HG03432 (cell line): ENCODE data around the gene HSPG2.
A peak's percentile ranks its signal among the peaks of the same experiment; 100 is the strongest.
"Not testable (repeated sequence)": the region's sequence is repeated elsewhere in the genome, so short reads cannot be mapped to it uniquely, and the experiment has no call there.

Experiments
- ATAC-seq: cut with Tn5 transposase; IDR thresholded peaks from one replicate; pipeline ENCODE4 v1.9.1; 2021; ENCODE audit warnings: mild to moderate bottlenecking, moderate library complexity; ENCODE audit not compliant: unreplicated experiment

HSPG2 gene

DNA sequence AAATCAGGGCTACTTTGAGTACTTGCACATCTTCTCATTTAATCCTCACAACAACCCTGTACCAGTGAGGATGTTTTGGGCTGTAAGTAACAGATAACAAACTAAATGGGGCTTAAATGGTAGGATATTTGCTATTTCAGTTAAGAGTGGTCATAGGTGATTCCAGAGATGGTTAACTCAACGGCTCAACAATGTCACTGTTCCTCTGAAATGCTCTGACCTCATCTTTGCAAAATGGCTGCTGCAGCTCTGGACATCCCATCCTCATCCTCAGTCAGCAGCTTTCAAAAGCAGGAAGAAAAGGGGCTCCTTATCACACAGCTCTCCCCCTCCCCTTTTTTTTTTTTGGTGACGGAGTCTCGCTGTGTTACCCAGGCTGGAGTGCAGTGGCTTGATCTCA lies 123.6 kb downstream of the HSPG2 start:
- no peak for ATAC-seq

GRCh38 chr1:21811875-21812305 lies 125.2 kb downstream of the HSPG2 start, which contains the start of gene LDLRAD2:
Gene LDLRAD2, plus strand, starts transcription at chr1:21812265. Its CDS starts 187 bp downstream, at chr1:21812452.
- ATAC-seq: no peak

GRCh38 chr1:21804536-21804935 lies 132.6 kb downstream of the HSPG2 start:
- ATAC-seq: no peak

GRCh38 chr1:21801100-21801499 lies 136.0 kb downstream of the HSPG2 start:
- no peak for ATAC-seq

GRCh38 chr1:21799730-21800129 lies 137.4 kb downstream of the HSPG2 start:
- ATAC-seq: no peak

GRCh38 chr1:21795075-21795474 lies 142.0 kb downstream of the HSPG2 start:
- ATAC-seq: no peak

DNA sequence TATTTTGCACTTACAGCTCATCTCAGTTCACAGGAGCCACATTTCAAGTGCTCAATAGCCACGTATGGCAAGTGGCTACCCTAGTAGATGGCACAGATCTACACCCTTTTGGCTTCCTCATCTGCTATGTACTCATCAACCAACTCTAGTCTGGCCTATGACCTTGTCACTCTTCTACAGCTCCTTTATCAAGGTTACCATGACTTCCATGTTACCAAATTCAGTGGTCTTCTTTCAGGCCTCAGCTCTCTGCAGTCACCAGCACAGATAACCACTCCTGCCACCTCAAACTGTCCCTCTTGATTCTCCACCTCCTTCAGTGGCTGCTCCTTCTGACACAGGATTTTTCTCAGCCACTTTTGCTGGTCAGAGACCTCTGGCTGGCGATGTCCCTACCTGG lies 142.5 kb downstream of the HSPG2 start:
- no peak for ATAC-seq

DNA sequence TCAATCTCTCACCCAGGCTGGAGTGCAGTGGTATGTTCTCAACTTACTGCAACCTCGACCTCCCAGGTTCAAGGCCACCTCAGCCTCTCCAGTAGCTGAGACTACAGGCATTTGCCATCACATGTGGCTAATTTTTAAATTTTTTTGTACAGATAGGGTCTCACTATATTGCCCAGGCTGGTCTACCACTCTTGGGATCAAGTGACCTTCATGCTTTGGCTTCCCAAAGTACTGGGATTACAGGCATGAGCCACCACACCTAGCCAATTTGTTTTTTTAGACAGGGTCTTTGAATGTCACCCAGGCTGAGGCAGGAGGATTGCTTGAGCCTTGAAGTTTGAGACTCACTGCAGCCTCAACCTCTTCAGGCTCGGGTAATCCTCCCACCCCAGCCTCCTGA lies 144.0 kb downstream of the HSPG2 start:
- no peak for ATAC-seq

- ATAC-seq: no peak
These were observed 150.5 kb downstream of the HSPG2 start for GRCh38 chr1:21786640-21787039.

GRCh38 chr1:21785764-21786163 lies 151.3 kb downstream of the HSPG2 start:
- not testable (repeated sequence) for ATAC-seq

DNA sequence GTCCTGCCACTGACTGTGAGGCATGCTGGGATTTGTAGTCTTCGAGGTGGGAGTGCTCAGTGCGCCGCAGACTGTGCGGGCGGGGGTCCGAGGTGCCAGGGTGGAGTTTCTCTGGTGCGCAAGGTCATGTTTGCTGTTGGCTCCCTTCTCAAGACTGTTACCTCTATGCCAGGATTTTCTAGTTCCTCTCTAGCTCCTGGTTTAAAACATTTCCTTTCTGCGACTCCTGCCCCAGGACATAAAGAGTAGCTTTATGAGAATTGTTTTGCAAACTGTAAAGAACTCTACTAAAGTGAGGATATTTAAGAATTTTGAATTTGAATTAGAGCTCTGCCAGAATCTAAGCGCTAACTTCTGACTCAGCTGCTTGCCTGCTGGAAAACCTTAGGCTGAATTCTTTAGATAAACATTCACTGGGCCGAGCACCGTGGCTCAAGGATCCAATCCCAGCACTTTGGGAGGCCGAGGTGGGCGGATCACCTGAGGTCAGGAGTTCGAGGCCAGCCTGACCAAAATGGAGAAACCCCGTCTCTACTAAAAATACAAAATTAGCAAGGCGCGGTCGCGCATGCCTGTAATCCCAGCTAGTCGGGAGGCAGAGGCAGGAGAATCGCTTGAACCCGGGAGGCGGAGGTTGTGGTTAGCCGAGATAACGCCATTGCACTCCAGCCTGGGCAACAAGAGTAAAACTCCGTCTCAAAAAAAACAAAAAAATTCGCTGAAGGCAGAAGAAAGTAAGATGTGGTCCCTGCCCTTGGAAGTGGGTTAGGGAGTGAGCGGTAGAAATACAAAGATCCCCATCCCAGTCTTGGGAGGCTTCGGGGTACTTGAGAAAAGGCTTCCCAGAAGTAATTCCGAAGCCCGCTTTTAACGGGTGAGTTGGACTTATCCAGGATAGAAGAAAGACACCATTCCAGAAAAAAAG lies 153.2 kb downstream of the HSPG2 start:
- no peak for ATAC-seq

DNA sequence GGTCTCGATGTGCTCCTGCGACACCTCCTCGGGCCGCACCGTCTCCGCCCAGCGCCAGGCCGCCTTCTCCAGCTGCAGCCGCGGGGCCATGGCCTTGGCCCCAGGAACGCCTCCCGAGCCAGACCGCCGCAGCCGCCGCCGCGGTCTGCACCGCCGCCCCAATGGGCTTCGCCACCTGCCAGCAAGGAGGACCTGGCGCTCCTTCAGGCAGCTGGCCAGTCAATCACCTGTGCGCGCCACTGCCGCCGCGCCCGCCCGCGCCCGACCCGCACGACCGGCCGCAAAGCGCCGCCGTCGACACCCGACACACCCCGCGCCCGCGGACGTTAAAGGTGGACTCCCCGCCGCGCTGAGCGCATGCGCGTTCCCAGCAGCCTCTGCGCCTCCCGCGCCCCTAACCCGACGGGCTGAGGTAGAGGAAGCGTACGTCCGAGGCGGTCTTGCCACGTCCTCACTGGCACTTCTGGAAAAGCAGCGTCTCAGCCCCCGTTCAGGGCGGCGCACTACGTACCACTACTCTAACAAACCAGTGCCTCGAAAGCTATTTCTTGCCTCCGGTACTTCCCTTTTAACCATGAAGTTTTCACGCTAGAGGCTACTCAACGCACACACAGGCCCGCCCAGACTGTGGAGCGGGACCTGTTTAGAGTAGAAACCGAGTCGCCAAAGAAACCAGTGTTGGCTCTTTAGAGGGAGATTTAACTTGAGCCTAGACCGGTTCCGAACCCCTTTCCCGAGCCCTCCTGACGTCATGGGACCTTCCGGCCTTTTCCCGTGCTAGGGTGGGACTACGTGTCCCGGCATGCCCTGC lies 154.0 kb downstream of the HSPG2 start, which contains the start of gene USP48:
Gene USP48, minus strand, starts transcription at position 282 of the 811 bp plus-strand sequence. Its CDS starts 192 bp downstream, at position 90.
- peak; percentile 70 for ATAC-seq

GRCh38 chr1:21782349-21782867 lies 154.7 kb downstream of the HSPG2 start:
- ATAC-seq: peak; percentile 21

GRCh38 chr1:21781815-21782348 lies 155.2 kb downstream of the HSPG2 start:
- peak; percentile 26 for ATAC-seq

DNA sequence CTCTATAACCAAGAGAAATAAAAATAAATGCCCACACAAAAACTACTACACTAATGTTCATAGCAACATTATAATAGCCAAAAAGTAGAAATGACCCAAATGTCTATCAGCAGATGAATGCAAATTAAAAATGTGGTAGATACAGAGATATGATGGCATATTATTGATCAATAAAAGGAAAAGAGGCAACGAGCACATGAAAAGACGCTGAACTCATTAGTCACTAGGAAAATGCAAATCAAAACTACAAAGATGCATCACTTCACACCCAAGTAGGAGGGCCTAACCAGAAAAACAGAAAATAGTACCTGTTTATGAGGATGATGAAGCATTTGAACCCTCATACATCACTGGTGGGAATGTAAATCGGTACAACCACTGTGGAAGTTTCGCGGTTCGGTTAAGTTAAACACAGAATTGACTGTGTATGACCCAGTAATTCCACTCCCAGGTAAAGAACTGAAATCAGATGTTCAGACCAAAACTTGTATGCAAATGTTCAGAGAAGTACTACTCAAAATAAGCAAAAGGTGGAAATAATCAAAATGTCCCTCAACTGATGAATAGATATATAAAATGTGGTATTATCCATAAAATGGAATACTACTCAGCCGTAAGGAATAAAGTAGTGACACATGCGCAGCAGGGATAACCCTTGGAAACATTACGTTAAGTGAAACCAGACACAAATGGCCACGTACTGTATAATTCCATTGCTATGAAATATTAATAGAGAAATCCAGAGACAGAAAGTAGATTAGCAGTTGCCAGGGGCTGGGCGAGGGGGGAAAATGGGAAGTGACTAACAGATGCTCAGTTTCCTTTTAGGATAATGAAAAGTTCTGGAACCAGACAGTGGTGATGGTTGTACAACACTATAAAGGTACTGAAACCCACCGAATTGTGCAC lies 157.2 kb downstream of the HSPG2 start:
- ATAC-seq: peak; percentile 18

DNA sequence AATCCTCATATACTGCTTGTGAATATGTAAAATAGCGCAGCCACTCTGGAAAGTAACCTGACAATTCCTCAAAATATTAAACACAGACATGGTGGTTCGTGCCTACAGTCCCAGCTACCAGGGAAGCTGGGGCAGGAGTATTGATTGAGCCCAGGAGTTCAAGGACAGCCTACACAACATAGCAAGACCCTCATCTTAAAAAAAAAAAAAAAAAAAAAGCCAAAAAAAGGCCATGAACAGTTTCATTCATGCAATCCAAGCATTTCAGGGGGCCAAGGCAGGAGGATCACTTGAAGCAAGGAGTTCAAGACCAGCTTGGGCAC lies 158.7 kb downstream of the HSPG2 start:
- no peak for ATAC-seq

DNA sequence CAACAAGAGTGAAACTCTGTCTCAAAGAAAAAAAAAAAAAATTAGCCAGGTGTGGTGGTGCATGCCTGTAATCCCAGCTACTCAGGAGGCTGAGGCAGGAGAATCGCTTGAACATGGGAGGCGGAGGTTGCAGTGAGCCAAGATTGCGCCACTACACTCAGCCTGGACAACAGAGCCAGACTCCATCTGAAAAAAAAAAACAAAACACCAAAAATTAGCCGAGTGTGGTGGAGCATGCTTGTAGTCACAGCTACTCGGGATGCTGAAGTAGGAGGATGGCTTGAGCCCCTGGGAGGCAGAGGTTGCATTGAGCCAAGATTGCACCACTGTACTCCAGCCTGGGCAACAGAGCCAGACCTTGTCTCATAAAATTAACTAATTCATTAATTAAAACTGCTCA lies 160.2 kb downstream of the HSPG2 start:
- ATAC-seq: not testable (repeated sequence)

DNA sequence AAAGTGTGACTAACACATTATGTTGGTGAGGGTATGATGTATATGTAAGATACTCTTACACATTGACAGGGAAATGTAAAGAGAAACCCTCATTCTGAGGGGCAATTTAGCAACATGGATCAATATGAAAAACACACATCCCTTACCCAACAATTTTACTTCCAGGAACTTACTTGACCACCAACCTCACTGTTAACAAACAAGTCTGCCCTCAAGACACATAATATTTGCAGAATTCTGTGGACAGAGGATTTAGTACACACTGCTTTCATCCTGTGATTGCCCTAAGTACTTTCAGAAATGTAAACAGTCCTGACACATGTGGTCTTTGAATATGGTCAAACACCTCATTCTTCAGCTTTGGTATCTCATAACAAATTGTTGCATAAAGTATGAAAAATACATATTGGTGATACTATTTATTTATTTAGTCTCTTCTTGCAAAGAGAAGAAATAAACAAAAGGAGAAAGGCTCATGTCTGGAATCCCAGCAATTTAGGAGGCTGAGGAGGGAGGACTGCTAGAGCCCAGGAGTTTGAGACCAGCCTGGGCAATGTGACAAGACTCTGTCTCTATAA lies 161.0 kb downstream of the HSPG2 start:
- ATAC-seq: no peak

- no peak for ATAC-seq
These were observed 161.6 kb downstream of the HSPG2 start for GRCh38 chr1:21775550-21775914.
